ENCODE measurements around the gene RNASE13. TPM values are rescaled to one million over a fixed set of nuclear protein-coding genes. Genes with fewer than 3 reads are reported as not detected.
A peak's percentile ranks its signal among the peaks of the same experiment; 100 is the strongest.
"Not testable (repeated sequence)": the region's sequence is repeated elsewhere in the genome, so short reads cannot be mapped to it uniquely, and the experiment has no call there.

RNASE13 gene
- total RNA-seq, 2 donors from 2014 or later: not detected

DNA sequence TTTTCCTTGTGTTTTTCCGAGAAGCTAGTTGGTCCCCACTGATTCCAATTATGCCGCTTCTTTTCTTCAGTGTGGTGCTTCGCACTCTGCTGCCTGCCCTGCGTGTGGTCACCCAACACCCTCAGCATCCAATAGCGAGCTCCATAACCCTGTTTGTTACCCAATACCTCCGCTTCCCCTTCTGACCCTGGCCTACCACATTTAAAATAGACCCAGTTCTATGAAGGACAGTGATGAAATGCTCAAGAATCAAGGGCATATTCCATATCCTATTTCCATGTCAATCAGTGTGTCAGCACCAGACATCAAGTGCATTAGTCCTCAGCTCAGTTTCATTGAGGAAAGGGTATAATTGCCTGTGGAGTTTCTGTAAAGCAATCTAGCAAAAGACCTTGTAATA, 19.3 kb downstream of the RNASE13 start:
- Mint-ChIP-seq H3K4me1 (peaks cover 3% of the 10 kb centered on the region), H3K27me3 (ENCODE audit: insufficient read depth) (peaks cover 21% of the 10 kb centered on the region)
- H3K9ac ChIP-seq (ENCODE audit: extremely low read depth, low read length, poor library complexity, severe bottlenecking): no peak overlapping the region

DNA sequence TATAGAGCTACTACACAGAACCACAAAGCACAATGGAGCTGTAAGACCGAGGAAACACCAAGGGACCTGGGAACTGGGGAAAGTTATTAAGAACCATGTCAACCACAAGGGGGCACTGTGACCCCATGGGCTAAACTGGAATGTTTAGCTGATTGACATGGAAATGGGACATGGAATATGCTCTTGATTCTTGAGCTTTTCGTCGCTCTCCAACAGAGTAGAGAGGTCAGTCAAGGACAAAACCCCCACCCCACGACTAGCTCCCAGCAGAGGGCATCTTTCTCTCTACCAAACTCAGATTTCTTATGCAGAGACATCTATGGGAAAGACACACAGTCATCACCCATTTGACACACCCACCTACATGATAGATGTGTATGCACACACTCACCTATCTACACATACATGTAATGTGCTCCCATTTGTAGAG, 19.8 kb downstream of the RNASE13 start:
- H3K4me1 Mint-ChIP-seq: peaks cover 4% of the 10 kb centered on the region
- peaks cover 6% of the 10 kb centered on the region for H3K36me3 ChIP-seq (ENCODE audit: control insufficient read depth, insufficient read depth, low read length)
- no peak overlapping the region for H3K27ac Mint-ChIP-seq
- no peaks in the 10 kb centered on the region for H3K9me3 ChIP-seq (ENCODE audit: control insufficient read depth, low read length)
- no peak overlapping the region for H3K4me3 ChIP-seq (ENCODE audit: low read length)
- no peaks in the 10 kb centered on the region for H3K4me1 ChIP-seq (ENCODE audit: control insufficient read depth, insufficient read depth, low read length)
- peaks cover 21% of the 10 kb centered on the region for H3K27me3 Mint-ChIP-seq (ENCODE audit: insufficient read depth)
- WGBS, 2 experiments (ENCODE audit: insufficient coverage in 1 of 2, insufficient read length in 1 of 2): 0 to 3% methylated on average over 1 to 4 of the region's 4 CpGs
- peaks cover 13% of the 10 kb centered on the region for H3K27me3 ChIP-seq (ENCODE audit: control insufficient read depth, insufficient read depth, low read length, poor library complexity, severe bottlenecking)
- TF ChIP-seq, protein P1, sequence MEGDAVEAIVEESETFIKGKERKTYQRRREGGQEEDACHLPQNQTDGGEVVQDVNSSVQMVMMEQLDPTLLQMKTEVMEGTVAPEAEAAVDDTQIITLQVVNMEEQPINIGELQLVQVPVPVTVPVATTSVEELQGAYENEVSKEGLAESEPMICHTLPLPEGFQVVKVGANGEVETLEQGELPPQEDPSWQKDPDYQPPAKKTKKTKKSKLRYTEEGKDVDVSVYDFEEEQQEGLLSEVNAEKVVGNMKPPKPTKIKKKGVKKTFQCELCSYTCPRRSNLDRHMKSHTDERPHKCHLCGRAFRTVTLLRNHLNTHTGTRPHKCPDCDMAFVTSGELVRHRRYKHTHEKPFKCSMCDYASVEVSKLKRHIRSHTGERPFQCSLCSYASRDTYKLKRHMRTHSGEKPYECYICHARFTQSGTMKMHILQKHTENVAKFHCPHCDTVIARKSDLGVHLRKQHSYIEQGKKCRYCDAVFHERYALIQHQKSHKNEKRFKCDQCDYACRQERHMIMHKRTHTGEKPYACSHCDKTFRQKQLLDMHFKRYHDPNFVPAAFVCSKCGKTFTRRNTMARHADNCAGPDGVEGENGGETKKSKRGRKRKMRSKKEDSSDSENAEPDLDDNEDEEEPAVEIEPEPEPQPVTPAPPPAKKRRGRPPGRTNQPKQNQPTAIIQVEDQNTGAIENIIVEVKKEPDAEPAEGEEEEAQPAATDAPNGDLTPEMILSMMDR (conservative IDR thresholded peaks at IDR 0.05): peak; percentile 96
- H3K9ac ChIP-seq (ENCODE audit: extremely low read depth, low read length, poor library complexity, severe bottlenecking): no peak overlapping the region
- peaks cover 23% of the 10 kb centered on the region for H3K36me3 Mint-ChIP-seq (ENCODE audit: low read depth)
- H3K9me3 Mint-ChIP-seq: no peaks in the 10 kb centered on the region
- no peak overlapping the region for H3K4me3 Mint-ChIP-seq
- peak; percentile 96 for DNase-seq
- H3K27ac ChIP-seq (ENCODE audit: low read depth, low read length): no peak overlapping the region

More for the DNA sequence above, 19.3 kb downstream of the RNASE13 start:
- Histone ChIP-seq H3K4me3 (ENCODE audit: low read length) (no peak overlapping the region), H3K27ac (ENCODE audit: low read depth, low read length) (no peak overlapping the region), H3K4me1 (ENCODE audit: control insufficient read depth, insufficient read depth, low read length) (no peaks in the 10 kb centered on the region), H3K9me3 (ENCODE audit: control insufficient read depth, low read length) (no peaks in the 10 kb centered on the region), H3K27me3 (ENCODE audit: control insufficient read depth, insufficient read depth, low read length, poor library complexity, severe bottlenecking) (peaks cover 13% of the 10 kb centered on the region), H3K36me3 (ENCODE audit: control insufficient read depth, insufficient read depth, low read length) (peaks cover 6% of the 10 kb centered on the region)
- Mint-ChIP-seq H3K9me3 (no peaks in the 10 kb centered on the region), H3K27ac (no peak overlapping the region), H3K36me3 (ENCODE audit: low read depth) (peaks cover 24% of the 10 kb centered on the region), H3K4me3 (no peak overlapping the region)
- TF ChIP-seq, protein P1 (conservative IDR thresholded peaks at IDR 0.05): no peak
- WGBS, 2 experiments (ENCODE audit: insufficient coverage in 1 of 2, insufficient read length in 1 of 2): 82 to 89% methylated on average over 4 to 6 of the region's 6 CpGs
- DNase-seq: no peak

DNA sequence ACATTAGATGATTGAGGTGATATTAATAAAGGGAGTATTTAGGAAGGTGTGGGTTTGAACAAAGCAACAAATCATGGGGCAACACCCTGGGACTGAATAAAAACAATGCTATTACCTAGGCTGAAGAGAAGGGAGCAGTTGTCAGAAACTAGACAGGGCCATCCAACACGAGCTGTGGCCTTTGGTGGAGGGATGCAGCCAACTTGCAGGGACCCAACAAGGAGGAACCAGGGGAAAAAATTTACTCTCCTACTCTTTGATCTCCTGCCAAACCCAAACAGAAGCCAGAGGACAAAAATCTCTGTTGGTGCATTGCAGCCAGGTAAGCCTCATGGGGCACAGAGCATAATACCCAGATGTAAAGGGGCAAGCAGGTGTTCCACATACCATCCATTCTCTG, 23.5 kb downstream of the RNASE13 start:
- TF ChIP-seq, protein P1 (conservative IDR thresholded peaks at IDR 0.05): no peak
- Mint-ChIP-seq H3K4me3 (no peak overlapping the region), H3K27me3 (ENCODE audit: insufficient read depth) (peaks cover 21% of the 10 kb centered on the region), H3K4me1 (peaks cover 14% of the 10 kb centered on the region), H3K36me3 (ENCODE audit: low read depth) (no peaks in the 10 kb centered on the region), H3K9me3 (no peaks in the 10 kb centered on the region), H3K27ac (no peak overlapping the region)
- Histone ChIP-seq H3K36me3 (ENCODE audit: control insufficient read depth, insufficient read depth, low read length) (no peaks in the 10 kb centered on the region), H3K4me1 (ENCODE audit: control insufficient read depth, insufficient read depth, low read length) (no peaks in the 10 kb centered on the region), H3K9me3 (ENCODE audit: control insufficient read depth, low read length) (no peaks in the 10 kb centered on the region), H3K9ac (ENCODE audit: extremely low read depth, low read length, poor library complexity, severe bottlenecking) (no peak overlapping the region), H3K27ac (ENCODE audit: low read depth, low read length) (no peak overlapping the region), H3K27me3 (ENCODE audit: control insufficient read depth, insufficient read depth, low read length, poor library complexity, severe bottlenecking) (peaks cover 13% of the 10 kb centered on the region), H3K4me3 (ENCODE audit: low read length) (no peak overlapping the region)
- no peak for DNase-seq
- WGBS, 2 experiments (ENCODE audit: insufficient coverage in 1 of 2, insufficient read length in 1 of 2): 67 to 89% methylated on average over 1 of the region's 1 CpG

DNA sequence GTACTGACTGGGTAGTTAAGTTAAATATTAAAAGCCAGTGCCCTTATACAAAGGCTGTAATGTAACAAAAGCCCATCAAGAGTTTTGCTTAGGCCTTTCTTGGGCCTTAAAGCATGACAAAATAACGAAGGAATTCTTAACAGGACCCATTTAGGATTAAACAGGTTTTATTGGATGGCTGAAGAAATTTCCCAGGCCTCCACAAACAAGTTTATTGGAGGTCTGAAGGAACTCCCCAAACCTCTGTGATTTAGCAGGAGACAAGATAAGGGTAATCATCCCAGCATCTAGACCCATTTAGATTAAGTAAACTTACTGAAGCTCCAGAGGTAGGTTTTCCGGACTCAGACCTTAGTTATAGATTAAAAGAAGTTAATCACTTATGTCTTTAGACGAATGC, 24.9 kb downstream of the RNASE13 start:
- not testable (repeated sequence) for H3K9me3 Mint-ChIP-seq; H3K4me3 ChIP-seq (ENCODE audit: low read length); H3K9me3 ChIP-seq (ENCODE audit: control insufficient read depth, low read length); H3K4me1 ChIP-seq (ENCODE audit: control insufficient read depth, insufficient read depth, low read length); H3K27ac Mint-ChIP-seq; H3K27ac ChIP-seq (ENCODE audit: low read depth, low read length); H3K36me3 ChIP-seq (ENCODE audit: control insufficient read depth, insufficient read depth, low read length); H3K9ac ChIP-seq (ENCODE audit: extremely low read depth, low read length, poor library complexity, severe bottlenecking); H3K4me3 Mint-ChIP-seq; H3K36me3 Mint-ChIP-seq (ENCODE audit: low read depth); DNase-seq
- 71 to 78% methylated on average over 1 to 3 of the region's 3 CpGs for WGBS, 2 experiments (ENCODE audit: insufficient coverage in 1 of 2, insufficient read length in 1 of 2)
- peaks cover 11% of the 10 kb centered on the region for H3K4me1 Mint-ChIP-seq
- peaks cover 21% of the 10 kb centered on the region for H3K27me3 Mint-ChIP-seq (ENCODE audit: insufficient read depth)
- peaks cover 13% of the 10 kb centered on the region for H3K27me3 ChIP-seq (ENCODE audit: control insufficient read depth, insufficient read depth, low read length, poor library complexity, severe bottlenecking)
